HG03060 (cell line): ENCODE measurements around the gene POMGNT2.

Source experiments
- ATAC-seq: cut with Tn5 transposase; IDR thresholded peaks from one replicate; pipeline ENCODE4 v1.9.1; 2021; ENCODE audit warnings: low read depth, moderate number of reproducible peaks; ENCODE audit not compliant: unreplicated experiment

POMGNT2 gene

GRCh38 chr3:43104039-43104438 is 1.8 kb downstream of the POMGNT2 start:
- ATAC-seq: no peak

DNA sequence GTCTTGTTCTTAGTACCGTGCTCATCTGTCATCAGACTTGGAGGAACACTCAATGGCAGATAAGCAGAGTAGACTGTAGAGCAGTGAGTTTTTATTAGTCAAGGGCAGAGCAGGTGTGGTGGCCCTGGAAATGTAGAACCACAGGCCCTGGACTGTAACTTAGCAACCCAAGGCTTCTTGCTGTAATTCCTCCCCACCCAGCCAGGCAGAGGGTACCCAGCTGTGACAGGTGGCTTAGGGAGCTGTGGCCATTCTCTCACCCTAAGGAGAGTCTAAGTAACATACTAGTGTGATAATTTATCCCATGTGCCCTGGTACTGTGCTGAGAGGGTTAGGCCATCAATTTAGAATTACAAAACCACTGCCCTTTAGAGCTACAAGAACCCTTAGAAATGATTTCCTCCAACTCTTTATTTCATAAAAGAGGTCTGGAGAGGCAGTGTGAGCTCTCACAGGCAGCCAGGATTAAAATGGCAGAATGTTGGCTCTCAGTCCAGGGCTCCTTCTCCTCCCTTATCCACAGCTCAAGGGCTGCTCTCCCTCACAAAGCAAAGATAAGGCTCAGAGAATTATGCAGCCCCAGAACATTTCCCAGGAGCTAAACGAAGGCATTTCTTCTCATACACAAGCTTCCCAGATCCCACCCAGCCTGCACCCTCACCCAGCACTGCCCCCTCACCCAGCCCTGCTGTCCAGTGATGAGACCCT is 3.0 kb downstream of the POMGNT2 start:
- ATAC-seq: no peak

DNA sequence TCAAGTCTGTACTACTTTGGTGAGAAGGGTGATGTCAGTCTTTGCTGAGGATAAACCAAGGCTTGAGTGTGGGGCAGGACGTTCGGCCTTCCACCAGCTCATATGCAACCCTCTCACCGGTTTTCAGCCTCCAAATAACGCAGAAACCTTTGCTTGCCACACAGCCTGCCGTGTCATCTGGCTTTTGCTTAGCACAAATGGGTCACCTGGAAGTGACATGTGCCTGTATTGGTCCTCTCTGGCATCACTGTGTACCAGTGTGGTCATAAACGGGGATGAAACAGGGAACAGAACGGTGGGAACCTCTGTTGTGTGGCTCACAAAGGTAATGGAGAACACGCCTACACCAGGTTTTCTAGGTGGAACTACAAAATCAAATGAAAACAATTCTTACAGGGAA is 7.1 kb downstream of the POMGNT2 start:
- no peak for ATAC-seq

- no peak for ATAC-seq
Observed at GRCh38 chr3:43097400-43098080, 8.3 kb downstream of the POMGNT2 start.

- no peak for ATAC-seq
Observed at GRCh38 chr3:43096761-43097160, 9.1 kb downstream of the POMGNT2 start.

- ATAC-seq: no peak
Observed at GRCh38 chr3:43095370-43095769, 10.5 kb downstream of the POMGNT2 start.

DNA sequence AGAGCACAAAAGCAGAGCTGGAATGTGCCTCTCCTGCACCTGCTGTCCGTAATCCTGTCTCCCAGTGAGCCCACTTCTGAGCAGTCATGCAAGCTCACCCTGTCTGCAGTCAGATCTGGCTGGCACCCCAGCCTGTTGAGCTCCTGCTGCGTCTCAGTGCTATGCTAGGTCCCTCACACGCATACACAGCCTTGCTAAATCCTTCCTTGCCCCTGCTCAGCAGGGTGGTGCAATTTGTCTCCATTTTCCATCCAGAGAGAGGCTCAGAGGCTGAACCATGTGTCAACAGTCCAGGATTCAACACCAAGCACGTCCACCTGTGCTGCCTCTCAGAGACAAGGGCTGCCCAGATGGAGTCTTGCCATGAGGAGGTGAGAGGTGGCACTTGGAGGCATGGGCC is 11.0 kb downstream of the POMGNT2 start:
- ATAC-seq: no peak

- ATAC-seq: no peak
Observed at GRCh38 chr3:43094381-43094780, 11.5 kb downstream of the POMGNT2 start.

- ATAC-seq: no peak
Observed at GRCh38 chr3:43093974-43094373, 11.9 kb downstream of the POMGNT2 start.

DNA sequence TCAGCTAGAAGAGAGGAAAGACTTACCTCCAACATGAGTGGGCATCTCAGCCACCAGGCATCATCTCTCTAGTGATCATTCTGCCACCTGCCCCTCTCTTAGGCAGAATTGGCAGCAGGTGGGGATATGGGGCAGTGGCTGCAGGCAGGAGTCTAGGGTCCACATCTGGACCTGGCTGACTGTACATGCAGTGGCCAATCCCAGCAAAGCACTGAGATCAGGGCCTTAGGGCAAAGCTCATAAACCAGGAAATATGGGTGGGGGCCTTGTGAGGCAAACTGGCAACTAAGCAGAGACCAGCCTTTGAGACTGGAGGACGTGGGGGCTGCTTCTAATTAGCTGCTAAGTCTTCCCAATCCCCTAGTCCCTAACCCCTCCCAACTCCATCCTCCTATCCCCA is 12.9 kb downstream of the POMGNT2 start:
- no peak for ATAC-seq

- ATAC-seq: no peak
Observed at GRCh38 chr3:43091481-43091880, 14.4 kb downstream of the POMGNT2 start.

GRCh38 chr3:43090238-43090637 is 15.6 kb downstream of the POMGNT2 start:
- no peak for ATAC-seq

DNA sequence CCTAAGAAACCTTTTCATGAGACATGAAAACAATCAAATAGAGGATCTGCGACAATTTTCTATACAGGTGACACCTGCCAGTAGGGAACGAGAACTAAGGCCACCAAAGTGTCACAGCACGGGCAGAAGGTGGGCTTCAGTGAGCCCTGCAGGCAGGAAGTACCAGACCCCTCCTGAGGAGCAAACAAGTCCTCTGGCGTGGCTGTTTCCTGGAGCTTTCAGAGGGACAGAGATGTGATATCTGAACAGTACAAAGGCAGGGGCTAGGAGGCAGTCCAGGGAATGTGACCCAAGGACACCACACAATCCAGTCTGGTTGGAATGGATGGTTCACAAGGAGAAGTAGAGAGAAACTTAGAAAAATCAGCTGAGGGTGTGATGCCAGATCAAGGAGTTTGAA is 16.8 kb downstream of the POMGNT2 start:
- no peak for ATAC-seq

- ATAC-seq: no peak
Observed at GRCh38 chr3:43087249-43087776, 18.6 kb downstream of the POMGNT2 start.

DNA sequence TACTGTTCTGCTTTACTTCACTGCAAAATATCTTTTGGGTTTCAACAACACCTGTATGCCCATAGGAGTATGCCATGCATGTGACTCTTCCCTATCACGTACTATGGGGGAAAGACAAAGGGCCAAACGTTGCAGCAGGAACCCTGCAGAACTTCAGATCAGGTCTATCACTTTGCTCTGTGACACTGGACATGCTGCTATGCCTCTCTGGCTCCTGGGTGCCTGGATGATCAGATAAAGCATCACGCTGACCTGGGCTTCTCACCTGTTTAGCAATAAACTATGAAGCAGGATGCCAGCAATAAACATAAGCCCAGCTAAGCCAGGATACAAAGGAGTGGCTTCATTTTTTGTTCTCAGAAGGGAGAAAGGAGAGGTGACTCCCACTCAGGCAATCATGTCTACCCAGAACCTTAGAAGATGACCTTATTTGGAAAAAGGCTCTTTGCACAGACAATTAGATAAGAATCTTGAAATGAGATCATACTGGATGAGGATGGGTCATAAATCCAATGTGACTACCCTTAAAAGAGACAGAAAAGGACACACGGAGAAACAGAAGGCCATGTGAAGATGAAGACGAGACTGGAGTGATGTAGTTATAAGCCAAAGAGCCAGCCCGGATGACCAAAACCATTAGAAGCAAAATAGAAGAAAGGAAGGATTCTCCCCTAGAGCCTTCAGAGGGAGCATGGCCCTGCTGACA is 19.3 kb downstream of the POMGNT2 start:
- ATAC-seq: no peak

GRCh38 chr3:43082457-43082856 is 23.4 kb downstream of the POMGNT2 start:
- ATAC-seq: no peak

- no peak for ATAC-seq
Observed at GRCh38 chr3:43081796-43082195, 24.1 kb downstream of the POMGNT2 start.

DNA sequence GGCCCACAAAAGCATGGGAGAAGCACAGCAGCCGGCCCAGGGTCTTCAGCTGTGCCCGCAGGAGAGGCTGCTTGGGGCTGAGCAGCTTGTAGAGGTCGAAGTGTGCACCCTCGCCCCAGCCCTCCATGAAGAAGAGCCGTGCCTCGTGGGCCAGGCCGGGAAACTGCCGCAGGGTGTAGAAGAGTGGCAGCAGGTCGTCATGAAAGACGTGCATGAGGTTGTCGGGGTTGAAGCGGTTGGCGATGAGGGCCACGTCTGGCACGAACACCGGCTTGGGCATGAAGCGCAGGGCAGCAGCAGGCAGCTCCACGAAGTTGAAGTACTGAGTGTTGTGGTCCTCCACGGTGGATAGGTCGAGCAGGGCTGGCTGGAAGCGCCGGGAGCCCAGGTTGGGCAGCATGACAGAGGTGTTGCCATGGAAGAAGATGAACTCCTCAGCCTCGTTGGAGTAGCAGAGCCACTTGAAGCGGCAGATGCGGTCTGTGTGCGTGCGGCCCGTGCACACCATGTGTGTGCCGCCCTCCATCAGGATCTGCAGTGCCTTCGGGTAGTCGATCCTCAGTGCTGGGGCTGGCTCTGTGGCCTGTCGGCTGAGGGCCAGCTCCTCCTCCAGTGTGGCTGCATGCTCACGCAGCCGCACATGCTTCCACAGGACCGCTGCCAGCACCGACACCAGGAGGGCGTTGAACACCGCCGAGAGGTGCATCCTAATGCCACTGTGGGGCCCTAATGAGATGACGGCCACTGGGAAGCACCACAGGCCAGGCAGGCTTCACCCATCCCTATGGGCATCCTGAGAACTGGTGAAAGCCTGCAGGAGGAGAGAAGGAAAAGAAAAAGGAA is 24.9 kb downstream of the POMGNT2 start:
- ATAC-seq: no peak

GRCh38 chr3:43079536-43080332 is 26.1 kb downstream of the POMGNT2 start:
- ATAC-seq: no peak

- ATAC-seq: no peak
Observed at GRCh38 chr3:43077707-43078106, 28.2 kb downstream of the POMGNT2 start.
